Mesothelial cell of epicardium (in vitro differentiated cells): Measurements from ENCODE around the gene GMDS. TPM values are rescaled to one million over a fixed set of nuclear protein-coding genes. Genes with fewer than 3 reads are reported as not detected.

Experiments used
- DNase-seq, 2 experiments: peaks; one replicate each; pipeline ENCODE4 v3.0.0; 2021; ENCODE audit warnings: low spot score in 2 of 2; ENCODE audit not compliant: unreplicated experiment in 2 of 2
- H3K27ac Mint-ChIP-seq: 2 replicates; pipeline ENCODE4 v1.8.0; 2021; ENCODE audit warnings: mixed read lengths
- H3K27me3 Mint-ChIP-seq: 2 replicates; pipeline ENCODE4 v1.8.0; 2021; ENCODE audit warnings: low read depth, mixed read lengths
- H3K36me3 Mint-ChIP-seq: 2 replicates; pipeline ENCODE4 v1.8.0; 2021; ENCODE audit warnings: mixed read lengths
- H3K4me1 Mint-ChIP-seq: 2 replicates; pipeline ENCODE4 v1.8.0; 2021; ENCODE audit warnings: mixed read lengths
- H3K4me3 Mint-ChIP-seq: 2 replicates; pipeline ENCODE4 v1.8.0; 2021; ENCODE audit warnings: mild to moderate bottlenecking, moderate library complexity, mixed read lengths
- H3K9me3 Mint-ChIP-seq: 2 replicates; pipeline ENCODE4 v1.8.0; 2021; ENCODE audit warnings: mixed read lengths
- total RNA-seq: library from RNA; stranded (reverse); gene quantifications from 3 replicates; pipeline ENCODE4 v1.2.1, GENCODE V29; 2021
- TF ChIP-seq, protein P1 (sequence below): fragments of 200-600 bp; sonication (generic); IDR thresholded peaks from one replicate; pipeline ENCODE4 v1.5.0; 2021; ENCODE audit warnings: antibody characterized with exemption; ENCODE audit not compliant: unreplicated experiment

The GMDS gene
- total RNA-seq, 1 donor from 2014 or later: 39.9 TPM

- TF ChIP-seq, protein P1, sequence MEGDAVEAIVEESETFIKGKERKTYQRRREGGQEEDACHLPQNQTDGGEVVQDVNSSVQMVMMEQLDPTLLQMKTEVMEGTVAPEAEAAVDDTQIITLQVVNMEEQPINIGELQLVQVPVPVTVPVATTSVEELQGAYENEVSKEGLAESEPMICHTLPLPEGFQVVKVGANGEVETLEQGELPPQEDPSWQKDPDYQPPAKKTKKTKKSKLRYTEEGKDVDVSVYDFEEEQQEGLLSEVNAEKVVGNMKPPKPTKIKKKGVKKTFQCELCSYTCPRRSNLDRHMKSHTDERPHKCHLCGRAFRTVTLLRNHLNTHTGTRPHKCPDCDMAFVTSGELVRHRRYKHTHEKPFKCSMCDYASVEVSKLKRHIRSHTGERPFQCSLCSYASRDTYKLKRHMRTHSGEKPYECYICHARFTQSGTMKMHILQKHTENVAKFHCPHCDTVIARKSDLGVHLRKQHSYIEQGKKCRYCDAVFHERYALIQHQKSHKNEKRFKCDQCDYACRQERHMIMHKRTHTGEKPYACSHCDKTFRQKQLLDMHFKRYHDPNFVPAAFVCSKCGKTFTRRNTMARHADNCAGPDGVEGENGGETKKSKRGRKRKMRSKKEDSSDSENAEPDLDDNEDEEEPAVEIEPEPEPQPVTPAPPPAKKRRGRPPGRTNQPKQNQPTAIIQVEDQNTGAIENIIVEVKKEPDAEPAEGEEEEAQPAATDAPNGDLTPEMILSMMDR: no peak
- H3K9me3 Mint-ChIP-seq: no peaks in the 10 kb centered on the region
- H3K4me1 Mint-ChIP-seq: peaks cover 2% of the 10 kb centered on the region
- no peak overlapping the region for H3K27ac Mint-ChIP-seq
- H3K36me3 Mint-ChIP-seq: no peaks in the 10 kb centered on the region
- no peak for DNase-seq
- no peak overlapping the region for H3K4me3 Mint-ChIP-seq
- H3K27me3 Mint-ChIP-seq: peaks cover 3% of the 10 kb centered on the region
These were observed 23.0 kb downstream of the GMDS start for GRCh38 chr6:2222275-2222842.

GRCh38 chr6:2221726-2222274, 23.6 kb downstream of the GMDS start:
- H3K9me3 Mint-ChIP-seq: no peaks in the 10 kb centered on the region
- TF ChIP-seq, protein P1: no peak
- H3K36me3 Mint-ChIP-seq: no peaks in the 10 kb centered on the region
- H3K4me1 Mint-ChIP-seq: peaks cover 2% of the 10 kb centered on the region
- DNase-seq: no peak
- H3K27ac Mint-ChIP-seq: no peak overlapping the region
- no peak overlapping the region for H3K4me3 Mint-ChIP-seq
- peaks cover 3% of the 10 kb centered on the region for H3K27me3 Mint-ChIP-seq

DNA sequence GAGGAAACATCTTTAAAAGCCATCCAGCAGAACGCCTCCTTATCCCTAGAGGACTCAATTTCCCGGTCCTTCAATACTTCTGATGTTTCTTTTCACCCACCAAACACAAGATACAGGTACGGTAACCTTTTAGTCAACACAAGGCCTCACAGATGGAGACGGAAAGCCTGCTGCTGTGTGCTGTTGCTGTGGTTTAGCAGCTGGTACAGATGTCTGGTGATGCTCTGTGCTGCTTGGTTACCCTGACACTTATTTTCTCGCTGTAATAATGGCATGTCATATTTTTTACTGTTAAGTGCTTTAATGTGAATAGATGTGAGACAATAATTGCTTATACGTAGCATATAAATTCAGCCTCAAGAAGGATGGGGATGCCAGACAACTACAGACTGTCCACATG, 25.3 kb downstream of the GMDS start:
- Mint-ChIP-seq H3K4me3 (no peak overlapping the region), H3K27ac (no peak overlapping the region), H3K9me3 (no peaks in the 10 kb centered on the region), H3K4me1 (no peaks in the 10 kb centered on the region), H3K36me3 (no peaks in the 10 kb centered on the region), H3K27me3 (peaks cover 6% of the 10 kb centered on the region)
- DNase-seq: no peak
- TF ChIP-seq, protein P1: no peak

DNA sequence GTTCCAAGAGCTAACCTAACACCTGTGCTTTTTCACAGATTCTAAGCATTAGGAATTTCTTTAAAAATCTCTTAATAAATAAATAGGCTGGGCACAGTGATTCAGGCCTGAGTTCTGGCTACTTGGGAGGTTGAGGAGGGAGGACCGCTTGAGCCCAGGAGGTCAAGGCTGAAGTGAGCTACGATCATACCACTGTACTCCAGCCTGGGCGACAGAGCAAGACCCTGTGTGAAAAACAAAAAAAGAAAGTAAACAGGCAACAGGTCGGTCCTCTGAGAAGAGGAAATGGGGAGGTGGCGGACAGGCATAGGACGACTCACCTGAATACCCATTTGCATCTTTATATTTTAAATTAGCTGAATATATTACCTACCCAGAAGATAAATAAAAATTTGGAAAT, 26.5 kb downstream of the GMDS start:
- H3K36me3 Mint-ChIP-seq: no peaks in the 10 kb centered on the region
- H3K4me3 Mint-ChIP-seq: no peak overlapping the region
- DNase-seq: no peak
- H3K4me1 Mint-ChIP-seq: no peaks in the 10 kb centered on the region
- no peaks in the 10 kb centered on the region for H3K9me3 Mint-ChIP-seq
- H3K27me3 Mint-ChIP-seq: peaks cover 10% of the 10 kb centered on the region
- no peak overlapping the region for H3K27ac Mint-ChIP-seq
- TF ChIP-seq, protein P1: no peak

GRCh38 chr6:2216794-2217383, 28.5 kb downstream of the GMDS start:
- no peaks in the 10 kb centered on the region for H3K36me3 Mint-ChIP-seq
- no peaks in the 10 kb centered on the region for H3K4me1 Mint-ChIP-seq
- no peak overlapping the region for H3K4me3 Mint-ChIP-seq

More at GRCh38 chr6:2216794-2217383, 28.5 kb downstream of the GMDS start:
- TF ChIP-seq, protein P1: no peak
- no peak for DNase-seq
- peaks cover 9% of the 10 kb centered on the region for H3K27me3 Mint-ChIP-seq
- no peak overlapping the region for H3K27ac Mint-ChIP-seq
- no peaks in the 10 kb centered on the region for H3K9me3 Mint-ChIP-seq
